ENCODE measurements around the gene INSM1.

INSM1 gene

DNA sequence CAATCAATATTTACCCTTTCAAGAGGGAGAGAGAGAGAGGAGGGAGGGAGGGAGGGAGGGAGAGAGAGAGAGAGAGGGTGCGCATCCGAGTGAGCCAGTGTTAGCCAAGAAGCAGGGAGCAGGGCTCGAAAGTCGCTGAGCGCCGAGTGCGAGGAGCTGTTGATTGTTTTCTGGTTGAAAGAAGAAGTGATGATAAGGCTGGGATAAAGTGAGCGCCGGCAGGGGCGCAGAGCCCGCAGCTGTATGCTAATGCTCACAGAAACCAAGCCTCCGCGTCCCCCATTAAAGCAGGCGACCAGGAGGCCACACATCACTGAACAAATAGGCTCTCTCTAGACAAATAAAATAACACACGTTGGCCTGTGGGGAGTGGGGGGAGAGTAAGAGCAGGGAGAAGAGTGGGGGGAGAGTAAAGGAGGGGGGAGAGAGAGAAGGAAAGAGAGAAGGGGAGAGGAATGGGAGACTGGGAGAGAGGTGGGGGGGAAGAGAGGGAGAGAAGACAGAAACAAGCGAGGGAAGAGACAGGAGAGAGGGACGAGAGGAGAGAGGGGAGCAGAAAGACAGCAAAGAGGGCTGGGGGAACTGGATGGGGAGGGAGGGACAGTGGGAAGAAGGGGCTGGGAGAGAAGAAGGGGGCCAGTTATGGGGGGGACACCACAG, 5.0 kb upstream of the INSM1 start:
- no peak for DNase-seq (ENCODE audit: low read depth in 3 of 3)

DNA sequence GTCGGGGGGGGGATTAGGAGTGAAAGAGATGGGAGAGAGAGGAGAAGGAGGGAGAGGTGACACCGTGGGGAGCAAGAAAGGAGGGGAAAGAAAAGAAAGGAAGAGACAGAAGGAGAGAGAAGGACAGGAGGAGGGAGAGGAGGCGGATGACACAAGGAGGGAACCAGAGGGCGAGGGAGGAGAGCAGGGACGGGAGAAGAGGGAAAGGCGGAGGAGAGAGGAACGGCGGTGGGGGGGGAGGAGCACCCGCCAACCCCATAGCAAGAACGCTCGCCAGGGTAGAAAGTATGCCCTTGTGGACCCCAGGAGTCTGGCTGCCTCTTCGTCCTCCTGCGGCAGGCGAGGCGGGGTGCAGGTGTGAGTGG, 4.5 kb upstream of the INSM1 start:
- no peak for DNase-seq (ENCODE audit: low read depth in 3 of 3)

DNA sequence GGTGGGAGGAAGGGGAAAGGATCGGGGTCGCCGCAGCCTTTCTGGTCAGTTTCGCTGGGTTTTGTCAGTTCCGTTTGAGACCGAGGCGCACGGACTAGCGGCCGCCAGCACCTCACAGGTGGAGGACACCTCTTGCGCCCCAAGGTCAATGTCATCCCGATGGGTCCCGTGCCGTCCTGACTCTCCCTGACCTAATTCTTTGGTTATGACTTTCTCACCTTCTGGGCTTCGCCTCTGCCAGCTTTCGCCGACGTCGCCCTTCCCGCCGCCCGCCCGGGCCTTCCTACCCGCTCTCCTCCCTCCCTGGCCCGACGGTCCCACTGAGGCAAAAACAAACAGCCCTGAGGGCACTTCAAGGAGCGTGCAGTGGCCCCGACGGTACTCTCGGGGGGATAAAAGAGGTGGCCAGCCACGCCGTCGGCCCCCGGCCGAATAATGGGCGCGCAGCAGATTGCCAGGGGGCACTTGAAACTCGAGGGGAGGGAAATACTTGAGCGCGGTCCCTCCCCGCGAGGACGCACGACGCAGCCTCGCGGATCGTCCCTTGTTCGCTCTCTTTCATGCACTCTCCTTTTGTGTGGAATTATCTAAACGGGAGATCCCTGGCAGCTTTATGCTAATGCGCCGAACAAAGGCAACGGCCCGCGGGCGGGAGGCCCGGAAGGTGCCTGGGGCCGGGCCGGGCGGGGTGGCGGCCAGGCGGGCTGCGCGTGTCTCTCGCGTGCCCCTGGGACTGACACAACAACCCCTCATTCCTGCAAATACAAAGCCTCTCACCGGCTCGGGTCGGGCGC, 3.9 kb upstream of the INSM1 start:
- peak in 1 of 3 experiments; percentile 17 for DNase-seq (ENCODE audit: low read depth in 3 of 3)

DNA sequence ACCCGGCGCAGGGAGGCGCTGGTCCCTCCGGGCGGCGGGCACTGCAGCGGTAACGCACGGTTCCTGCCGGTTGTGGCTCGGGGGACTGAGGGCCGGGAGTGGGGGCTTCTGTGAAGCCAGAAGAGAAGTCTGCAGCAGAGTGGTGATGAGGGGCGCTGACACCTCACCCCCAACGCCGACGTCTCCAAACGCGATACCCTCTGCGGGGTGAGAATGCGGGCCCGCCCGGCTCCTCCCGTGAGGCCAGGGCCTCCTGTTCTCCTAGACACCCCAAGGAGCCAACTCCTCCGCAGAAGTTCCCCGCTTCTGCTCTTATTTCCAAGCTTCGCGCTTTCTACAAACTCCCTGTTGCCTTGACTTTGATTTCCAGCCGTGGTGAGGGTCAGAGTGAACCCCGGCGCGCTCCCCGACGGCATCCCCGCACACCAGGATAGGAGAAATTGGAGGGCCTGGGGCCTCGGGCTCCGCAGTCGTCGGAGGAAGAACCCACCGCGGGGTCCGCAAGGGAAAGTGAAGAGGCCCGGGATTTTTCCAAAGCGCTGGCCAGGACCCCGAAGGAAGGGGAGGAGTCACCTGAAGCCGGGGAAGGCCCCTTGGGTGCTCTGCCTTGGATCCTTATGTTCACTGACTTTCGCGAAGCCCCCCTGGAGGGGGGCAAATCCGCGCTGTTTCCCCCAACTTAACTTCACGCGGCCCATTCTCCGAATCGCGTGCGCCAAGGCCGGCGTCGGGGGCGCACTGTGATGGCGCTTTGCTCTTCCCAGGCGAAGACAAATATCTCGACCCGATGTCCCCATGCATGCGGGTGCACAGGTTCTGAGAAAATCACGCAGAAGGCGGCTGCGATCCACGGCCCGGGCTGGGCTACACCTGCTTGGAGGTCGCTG, 3.1 kb upstream of the INSM1 start:
- no peak for DNase-seq (ENCODE audit: low read depth in 3 of 3)

GRCh38 chr20:20365480-20366161, 2.3 kb upstream of the INSM1 start:
- DNase-seq (ENCODE audit: low read depth in 3 of 3), result peak in 1 of 3 experiments; percentile 31

- no peak for DNase-seq (ENCODE audit: low read depth in 3 of 3)
Observed at GRCh38 chr20:20366551-20366875, 1.4 kb upstream of the INSM1 start.

- no peak for DNase-seq (ENCODE audit: low read depth in 3 of 3)
Observed at GRCh38 chr20:20366876-20367574, 879 bp upstream of the INSM1 start.

GRCh38 chr20:20368418-20369249, 730 bp downstream of the INSM1 start:
- peak in 1 of 3 experiments; percentile 17 for DNase-seq (ENCODE audit: low read depth in 3 of 3)

GRCh38 chr20:20369250-20370093, 1.6 kb downstream of the INSM1 start:
- peak in 1 of 3 experiments; percentile 26 for DNase-seq (ENCODE audit: low read depth in 3 of 3)

- DNase-seq (ENCODE audit: low read depth in 3 of 3), result no peak
Observed at GRCh38 chr20:20370094-20370575, 2.2 kb downstream of the INSM1 start.

DNA sequence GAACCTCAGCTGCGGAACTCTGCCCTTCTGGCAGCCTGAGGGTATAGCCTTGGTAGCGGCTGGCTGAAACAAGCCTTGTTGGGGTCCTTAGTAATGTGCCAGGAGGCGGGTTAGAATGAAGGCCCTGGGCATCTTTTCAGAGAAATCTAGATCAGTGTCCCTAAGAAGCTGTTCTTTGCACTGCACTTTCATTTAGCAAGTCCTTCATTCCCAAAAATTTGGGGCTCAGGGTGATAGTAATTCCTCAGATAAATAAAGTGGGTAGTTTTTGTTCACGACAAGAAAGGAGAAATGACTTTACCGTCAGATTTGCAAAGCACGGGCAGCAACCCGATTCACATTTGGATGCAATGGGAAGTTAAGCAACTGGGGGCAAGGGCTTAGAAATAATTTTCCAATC, 3.2 kb downstream of the INSM1 start:
- no peak for DNase-seq (ENCODE audit: low read depth in 3 of 3)

DNA sequence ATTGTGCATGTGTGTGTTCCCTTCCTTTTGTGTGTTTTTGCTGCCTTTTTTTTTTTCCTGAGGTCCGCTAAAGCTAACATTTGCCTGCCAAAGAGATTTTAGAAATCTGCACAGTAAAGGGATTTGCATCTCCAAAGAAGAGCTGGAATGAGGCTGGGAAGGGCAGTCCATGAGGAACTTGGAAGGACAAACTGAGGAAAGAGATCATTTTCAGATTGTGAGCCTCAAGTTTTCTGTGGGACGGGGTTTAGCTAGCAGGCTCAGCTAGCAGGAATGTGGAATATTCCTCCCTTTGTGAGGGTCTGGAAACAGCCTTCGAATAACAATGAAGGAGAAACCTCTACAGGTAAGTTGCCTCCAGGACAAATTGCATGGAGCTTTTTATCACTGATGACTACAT, 3.8 kb downstream of the INSM1 start:
- no peak for DNase-seq (ENCODE audit: low read depth in 3 of 3)

GRCh38 chr20:20373091-20373571, 5.2 kb downstream of the INSM1 start:
- no peak for DNase-seq (ENCODE audit: low read depth in 3 of 3)

- no peak for DNase-seq (ENCODE audit: low read depth in 3 of 3)
Observed at GRCh38 chr20:20375862-20376261, 8.0 kb downstream of the INSM1 start.

DNA sequence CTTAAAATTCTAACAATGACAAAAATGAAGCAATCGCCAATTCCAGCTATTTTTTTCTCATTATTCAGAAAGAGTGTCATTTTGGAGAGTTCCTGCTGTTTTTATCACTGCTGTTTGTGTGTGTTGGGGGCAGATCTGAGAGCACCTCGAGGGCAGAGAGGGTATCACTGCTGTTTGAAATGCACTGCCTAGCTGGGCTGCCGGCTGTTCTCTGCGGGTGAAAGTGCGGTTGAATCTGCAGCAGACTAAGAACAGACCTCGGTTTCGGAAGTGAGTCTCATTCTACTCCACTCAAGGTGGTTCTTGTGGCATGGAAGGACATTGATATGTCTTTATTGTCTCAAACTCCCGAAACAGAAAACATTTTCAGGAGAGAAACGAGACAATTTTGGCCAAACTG, 18.3 kb downstream of the INSM1 start:
- DNase-seq (ENCODE audit: low read depth in 3 of 3), result no peak

DNA sequence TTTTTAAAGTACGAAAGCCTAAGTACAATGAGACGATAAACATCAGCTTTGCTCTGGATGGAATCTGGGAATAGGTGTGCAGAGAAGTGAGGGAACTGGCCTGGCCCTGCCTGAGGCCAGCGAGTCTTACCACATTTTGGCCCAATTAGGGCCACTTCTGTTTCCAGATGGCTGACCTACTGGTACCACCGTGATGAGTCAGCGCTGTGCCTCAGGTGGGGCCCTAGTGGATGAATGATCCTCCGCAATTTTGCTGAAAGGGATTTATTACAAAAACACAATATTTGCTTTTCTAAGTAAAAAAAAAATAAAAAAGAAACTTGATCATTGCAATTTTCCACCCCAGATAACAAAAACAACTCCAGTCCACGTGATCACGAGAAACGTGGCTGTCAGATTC, 22.5 kb downstream of the INSM1 start:
- DNase-seq (ENCODE audit: low read depth in 3 of 3), result no peak

- DNase-seq (ENCODE audit: low read depth in 3 of 3), result no peak
Observed at GRCh38 chr20:20391115-20391514, 23.2 kb downstream of the INSM1 start.

- no peak for DNase-seq (ENCODE audit: low read depth in 3 of 3)
Observed at GRCh38 chr20:20391766-20392165, 23.9 kb downstream of the INSM1 start.
